Measurements from ENCODE around the gene PPP2R2C. TPM values are rescaled to one million over a fixed set of nuclear protein-coding genes. Genes with fewer than 3 reads are reported as not detected.

The PPP2R2C gene
- polyA plus RNA-seq, 1 donor (not counting 4 experiments of a cell fraction or from before 2014, with no cell fraction given) = 12.3 TPM

GRCh38 chr4:6502147-6502546 lies 29.7 kb upstream of the PPP2R2C start:
- dilution Hi-C loops (cut with MboI; ENCODE audit: extremely low pct_ligation_motif_present, low sequenced_read_pairs) = no loop called here
- no peak for TF ChIP-seq CTCF (optimal IDR thresholded peaks at IDR 0.05 in 1 of 3, IDR thresholded peaks at IDR 0.05 in 1 of 3, conservative IDR thresholded peaks at IDR 0.05 in 1 of 3; ENCODE audit: extremely low read depth in 1 of 3, insufficient read depth in 2 of 3, low read length in 3 of 3)
- DNase-seq (ENCODE audit: low read depth, low spot score) = no peak

GRCh38 chr4:6501171-6501570 lies 28.8 kb upstream of the PPP2R2C start:
- dilution Hi-C loops (cut with MboI; ENCODE audit: extremely low pct_ligation_motif_present, low sequenced_read_pairs) = no loop called here
- Histone ChIP-seq H3K9ac (ENCODE audit: control insufficient read depth, extremely low read depth, insufficient read depth, low read length) (no peak overlapping the region), H3K9me3 (ENCODE audit: control insufficient read depth, low read depth, low read length) (peaks cover 2% of the 10 kb centered on the region), H3K27ac (ENCODE audit: control insufficient read depth, insufficient read depth, low read length) (no peak overlapping the region), H3K4me1 (ENCODE audit: control insufficient read depth, extremely low read depth, insufficient read depth, low read length) (no peaks in the 10 kb centered on the region), H3K36me3 (ENCODE audit: control insufficient read depth in 2 of 2, extremely low read depth in 1 of 2, insufficient read depth in 2 of 2, low read length in 2 of 2) (no peaks in the 10 kb centered on the region), H2AFZ (ENCODE audit: control insufficient read depth, low read length) (no peak overlapping the region), H3K27me3 (ENCODE audit: control insufficient read depth, extremely low read depth, insufficient read depth, low read length) (peaks cover 2% of the 10 kb centered on the region), H3K9me1 (ENCODE audit: control insufficient read depth, extremely low read depth, insufficient read depth, low read length) (no peaks in the 10 kb centered on the region), H3K4me2 (ENCODE audit: control insufficient read depth, extremely low read depth, insufficient read depth, low read depth, low read length) (no peak overlapping the region), H4K20me1 (ENCODE audit: control insufficient read depth, extremely low read depth, insufficient read depth, low read length) (no peaks in the 10 kb centered on the region), H3K4me3 (ENCODE audit: control insufficient read depth in 2 of 3, extremely low read depth in 1 of 3, insufficient read depth in 2 of 3, low read depth in 1 of 3, low read length in 3 of 3) (no peak overlapping the region), H3K79me2 (ENCODE audit: control insufficient read depth, insufficient read depth, low read length) (no peaks in the 10 kb centered on the region)
- TF ChIP-seq CTCF (optimal IDR thresholded peaks at IDR 0.05 in 1 of 3, IDR thresholded peaks at IDR 0.05 in 1 of 3, conservative IDR thresholded peaks at IDR 0.05 in 1 of 3; ENCODE audit: extremely low read depth in 1 of 3, insufficient read depth in 2 of 3, low read length in 3 of 3) = no peak
- TF ChIP-seq EZH2 (IDR thresholded peaks at IDR 0.05; ENCODE audit: low read length) = no peak
- FAIRE-seq (no peak), DNase-seq (ENCODE audit: low read depth, low spot score) (no peak)

More at GRCh38 chr4:6502147-6502546, 29.7 kb upstream of the PPP2R2C start:
- no peak overlapping the region for H2AFZ ChIP-seq (ENCODE audit: control insufficient read depth, low read length)
- no peaks in the 10 kb centered on the region for H3K9me1 ChIP-seq (ENCODE audit: control insufficient read depth, extremely low read depth, insufficient read depth, low read length)
- H3K9ac ChIP-seq (ENCODE audit: control insufficient read depth, extremely low read depth, insufficient read depth, low read length) = no peak overlapping the region
- H3K4me3 ChIP-seq (ENCODE audit: control insufficient read depth in 2 of 3, extremely low read depth in 1 of 3, insufficient read depth in 2 of 3, low read depth in 1 of 3, low read length in 3 of 3) = no peak overlapping the region
- no peak overlapping the region for H3K4me2 ChIP-seq (ENCODE audit: control insufficient read depth, extremely low read depth, insufficient read depth, low read depth, low read length)
- H3K36me3 ChIP-seq (ENCODE audit: control insufficient read depth in 2 of 2, extremely low read depth in 1 of 2, insufficient read depth in 2 of 2, low read length in 2 of 2) = no peaks in the 10 kb centered on the region
- no peaks in the 10 kb centered on the region for H3K4me1 ChIP-seq (ENCODE audit: control insufficient read depth, extremely low read depth, insufficient read depth, low read length)
- H4K20me1 ChIP-seq (ENCODE audit: control insufficient read depth, extremely low read depth, insufficient read depth, low read length) = no peaks in the 10 kb centered on the region
- H3K79me2 ChIP-seq (ENCODE audit: control insufficient read depth, insufficient read depth, low read length) = no peaks in the 10 kb centered on the region
- H3K27ac ChIP-seq (ENCODE audit: control insufficient read depth, insufficient read depth, low read length) = no peak overlapping the region
- FAIRE-seq = no peak
- H3K9me3 ChIP-seq (ENCODE audit: control insufficient read depth, low read depth, low read length) = peaks cover 2% of the 10 kb centered on the region
- peaks cover 2% of the 10 kb centered on the region for H3K27me3 ChIP-seq (ENCODE audit: control insufficient read depth, extremely low read depth, insufficient read depth, low read length)
